Head of caudate nucleus (tissue), 42 donors: ENCODE results near the gene GSX1.

Experiments
- DNase-seq, 42 donors: peaks; one replicate each; pipeline versions ENCODE4 v3.0.0 to v3.0.0-alpha.2; 2020 to 2021; ENCODE audit warnings: mixed read lengths in 7 of 42
- intact Hi-C: fragments of 100-400 bp; cut with DNase I; formaldehyde crosslinking; loops from one replicate; pipeline ENCODE4 v1.15.0; 2022

The GSX1 gene

DNA sequence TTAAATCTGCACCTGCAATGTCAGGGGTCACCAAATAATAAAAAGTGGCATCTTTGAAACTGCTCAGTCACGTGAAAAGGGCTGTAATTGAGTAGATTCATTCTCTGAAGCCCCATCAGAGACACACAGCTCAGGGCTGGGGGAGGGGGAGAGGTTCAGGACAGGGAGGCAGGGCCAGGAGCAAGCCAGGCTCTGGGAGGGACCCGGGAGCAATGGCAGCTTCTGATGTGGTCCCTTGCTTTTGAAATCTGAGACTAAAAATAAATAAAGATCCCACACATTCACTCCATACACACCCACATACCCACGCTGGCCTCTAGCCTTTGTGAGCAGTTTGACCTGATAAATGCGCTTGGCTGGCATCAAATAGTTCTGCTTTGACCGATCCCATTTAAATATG, 32.8 kb downstream of the GSX1 start:
- intact Hi-C loops, result loop anchor here (5.0 kb wide), 2 partner anchors 293 to 463 kb away; no protein-coding TSS in a partner anchor
- DNase-seq, result no peak

DNA sequence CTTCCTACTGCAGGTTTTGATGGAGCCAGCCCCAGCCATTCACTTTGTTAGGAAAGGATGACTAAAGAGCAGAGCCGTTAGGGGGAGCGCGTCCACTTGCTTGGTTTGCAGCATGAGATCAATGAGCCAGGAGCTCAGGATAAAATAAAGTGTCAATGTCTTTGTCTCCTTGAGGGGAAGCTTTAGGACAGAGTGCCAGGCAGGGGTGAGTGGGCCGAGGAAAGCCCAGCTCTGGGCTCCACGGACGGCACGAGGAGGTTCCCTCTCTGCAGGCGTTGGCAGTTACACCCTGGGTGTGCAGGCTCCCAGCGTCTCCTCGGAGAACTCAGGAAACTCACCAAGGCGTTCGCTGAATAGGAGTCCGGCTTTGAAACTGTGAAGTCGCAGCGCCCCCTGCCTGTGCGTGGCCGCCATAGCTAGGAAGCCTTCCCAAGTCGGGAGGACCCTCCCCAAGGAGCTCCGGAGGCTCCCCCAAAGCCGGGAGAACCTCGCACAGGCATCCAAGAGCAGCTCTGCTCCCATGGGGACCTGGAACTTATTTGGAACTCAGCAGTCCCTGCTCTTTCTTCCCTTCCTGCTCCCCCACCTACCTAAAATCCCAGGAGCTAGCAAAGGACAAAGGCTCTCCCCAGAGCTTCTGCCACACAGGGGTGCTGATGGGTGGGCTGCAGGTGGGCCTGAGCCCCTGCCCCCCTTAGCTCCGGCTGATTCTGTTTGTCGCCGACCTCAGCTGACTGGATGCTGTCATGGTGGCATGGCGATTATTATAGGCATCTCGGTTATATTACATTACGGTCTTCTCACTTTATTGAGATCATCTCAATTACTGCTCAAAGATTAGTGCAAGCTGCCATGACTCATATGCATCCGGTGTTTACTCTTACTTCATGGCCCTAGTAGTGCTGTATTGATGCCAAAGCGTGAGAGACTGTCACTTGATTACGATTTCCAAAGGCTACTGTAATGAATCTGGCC, 34.4 kb downstream of the GSX1 start:
- DNase-seq, result peak; percentile 70 to 93 (median 84)
- intact Hi-C loops, result loop anchor here (2.0 to 5.0 kb wide), 3 partner anchors 294 to 464 kb away; no protein-coding TSS in a partner anchor

DNA sequence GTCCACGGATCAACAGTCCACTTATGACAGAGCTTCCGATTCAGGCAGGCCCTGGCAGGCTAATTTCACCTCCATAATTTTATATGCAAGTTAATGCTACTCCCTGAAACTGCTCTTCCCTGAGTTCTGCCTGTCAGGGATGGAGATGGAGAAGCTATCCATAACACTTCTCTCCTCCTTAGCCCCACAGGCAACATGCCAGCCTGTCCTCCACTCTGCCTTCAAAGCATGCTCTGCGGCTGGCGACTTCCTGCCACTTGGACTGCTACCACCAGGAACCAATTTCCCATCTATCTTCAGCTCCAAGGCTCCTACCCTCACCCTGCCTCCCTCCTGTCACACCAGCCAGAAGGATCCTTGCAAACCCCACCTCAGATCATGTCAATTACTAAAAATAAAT, 35.4 kb downstream of the GSX1 start:
- intact Hi-C loops, result loop anchor here (2.0 to 5.0 kb wide), 3 partner anchors 295 to 465 kb away; no protein-coding TSS in a partner anchor
- DNase-seq, result peak in 1 of 42 donors; percentile 21

GRCh38 chr13:27830010-27830409, 37.7 kb downstream of the GSX1 start:
- intact Hi-C loops, result loop anchor here (5.0 kb wide), 1 partner anchor 157 kb away; the partner anchor contains the start of gene URAD
- DNase-seq, result peak in 35 of 42 donors; percentile 7 to 75 (median 40)

DNA sequence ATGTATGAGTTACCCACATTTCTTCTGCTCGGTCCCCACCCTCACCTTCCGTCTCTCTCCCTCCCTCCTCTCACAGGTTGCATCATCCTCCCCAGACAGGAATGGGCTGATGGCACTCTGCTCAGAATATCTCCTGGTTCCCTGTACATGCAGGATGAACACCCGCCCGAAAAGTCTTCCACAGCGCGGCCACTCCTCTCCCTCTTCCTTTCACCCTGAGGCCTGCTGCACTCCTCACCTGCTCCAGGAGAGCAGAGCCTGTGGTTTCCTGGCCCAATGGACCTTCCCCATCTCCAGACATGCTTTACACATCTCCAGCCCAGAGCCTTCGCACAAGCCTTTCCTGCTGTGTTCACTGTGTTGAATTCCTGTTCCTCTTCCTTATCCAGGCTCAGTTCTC, 40.9 kb downstream of the GSX1 start:
- intact Hi-C loops, result loop anchor here (5.0 kb wide), 1 partner anchor 154 kb away; the partner anchor contains the start of gene URAD
- peak in 1 of 42 donors; percentile 15 for DNase-seq

DNA sequence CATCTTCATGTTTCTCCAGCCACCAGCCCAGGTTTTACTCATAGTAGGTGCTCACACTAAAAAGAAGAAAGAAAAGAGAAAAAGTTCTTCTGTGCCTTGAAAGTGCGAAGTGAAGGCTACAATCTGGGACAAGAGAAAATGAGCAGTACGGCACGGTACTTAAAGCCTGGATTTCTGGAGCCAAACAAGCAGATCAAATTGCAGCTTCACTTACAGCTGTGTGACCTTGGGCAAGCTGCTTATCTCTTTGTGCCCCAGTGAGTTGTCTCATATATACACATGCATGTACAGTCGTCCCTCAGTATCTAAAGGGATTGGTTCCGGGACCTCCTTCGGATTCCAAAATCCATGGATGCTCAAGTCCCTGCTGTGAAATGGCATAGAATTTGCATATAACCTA, 41.8 kb downstream of the GSX1 start:
- DNase-seq, result no peak
- intact Hi-C loops, result loop anchor here (5.0 kb wide), 1 partner anchor 153 kb away; the partner anchor contains the start of gene URAD

- DNase-seq, result no peak
- intact Hi-C loops, result no loop called here
Measured at GRCh38 chr13:27835799-27836198, 43.5 kb downstream of the GSX1 start.

- intact Hi-C loops, result no loop called here
- no peak for DNase-seq
Measured at GRCh38 chr13:27839809-27840467, 47.7 kb downstream of the GSX1 start.

GRCh38 chr13:27842571-27842970, 50.3 kb downstream of the GSX1 start:
- intact Hi-C loops, result no loop called here
- no peak for DNase-seq
